HuH-7.5 (cell line): ENCODE results near the gene MMP15.

Experiments
- DNase-seq: peaks from one replicate; pipeline ENCODE4 v3.0.0; 2011; ENCODE audit warnings: low spot score

Gene MMP15

DNA sequence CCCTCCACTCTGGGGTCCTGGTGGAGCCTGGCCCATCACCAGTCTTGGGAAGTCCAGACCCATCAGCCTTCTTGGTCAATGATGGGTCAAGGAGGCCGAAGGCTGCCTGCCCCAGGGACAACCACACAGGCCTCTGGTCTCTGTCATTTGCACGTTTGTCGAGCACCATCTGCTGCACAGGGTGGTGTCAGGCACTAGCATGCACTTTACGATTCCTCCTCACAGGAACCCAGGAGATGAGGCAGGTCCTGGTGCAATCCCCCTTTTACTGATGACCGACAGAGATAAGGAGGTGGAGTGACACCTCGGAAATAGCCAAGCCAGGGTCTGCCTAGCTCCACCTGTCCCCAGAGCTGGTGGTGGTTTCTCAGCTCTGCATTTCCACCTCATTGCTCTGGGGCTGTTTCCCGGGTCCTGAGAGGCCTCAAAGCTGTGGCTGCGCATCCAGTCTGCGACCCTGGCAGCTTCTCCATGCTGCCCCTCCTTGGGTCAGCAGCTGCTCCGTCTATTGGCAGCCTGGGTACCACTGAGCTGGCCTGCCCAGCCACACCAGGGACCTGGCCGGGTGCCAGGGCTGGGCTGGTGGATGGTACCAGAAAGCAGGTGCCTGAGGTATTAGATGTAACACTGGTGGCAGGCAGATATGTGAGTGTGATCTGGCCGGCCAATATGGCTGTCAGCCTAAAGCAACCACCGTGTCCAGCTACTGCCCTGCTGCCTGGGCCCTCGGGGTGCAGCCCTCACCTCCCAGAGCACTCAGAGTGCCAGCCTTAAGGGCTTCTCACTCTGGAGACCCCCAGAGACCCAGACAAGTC is 10.0 kb downstream of the MMP15 start:
- no peak for DNase-seq

DNA sequence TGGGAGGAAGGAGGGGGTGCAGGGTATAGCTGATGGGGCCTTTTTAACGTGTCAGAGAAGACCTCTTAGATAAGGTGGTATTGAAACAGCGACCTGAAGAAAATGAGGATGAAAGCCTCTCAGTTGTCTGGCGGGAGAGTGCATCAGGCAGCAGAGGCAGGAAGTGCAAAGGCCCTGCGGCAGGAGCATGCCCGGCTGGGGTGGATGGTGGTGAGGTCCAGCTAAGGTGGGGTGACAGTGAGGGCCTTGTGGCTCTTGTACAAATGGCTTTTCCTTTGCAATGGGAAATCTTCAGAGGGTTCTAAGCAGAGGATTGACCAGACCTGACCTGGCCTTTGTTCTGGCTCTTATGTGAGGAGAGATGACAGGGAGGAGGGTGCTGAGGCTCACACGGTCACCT is 11.4 kb downstream of the MMP15 start:
- DNase-seq: no peak

DNA sequence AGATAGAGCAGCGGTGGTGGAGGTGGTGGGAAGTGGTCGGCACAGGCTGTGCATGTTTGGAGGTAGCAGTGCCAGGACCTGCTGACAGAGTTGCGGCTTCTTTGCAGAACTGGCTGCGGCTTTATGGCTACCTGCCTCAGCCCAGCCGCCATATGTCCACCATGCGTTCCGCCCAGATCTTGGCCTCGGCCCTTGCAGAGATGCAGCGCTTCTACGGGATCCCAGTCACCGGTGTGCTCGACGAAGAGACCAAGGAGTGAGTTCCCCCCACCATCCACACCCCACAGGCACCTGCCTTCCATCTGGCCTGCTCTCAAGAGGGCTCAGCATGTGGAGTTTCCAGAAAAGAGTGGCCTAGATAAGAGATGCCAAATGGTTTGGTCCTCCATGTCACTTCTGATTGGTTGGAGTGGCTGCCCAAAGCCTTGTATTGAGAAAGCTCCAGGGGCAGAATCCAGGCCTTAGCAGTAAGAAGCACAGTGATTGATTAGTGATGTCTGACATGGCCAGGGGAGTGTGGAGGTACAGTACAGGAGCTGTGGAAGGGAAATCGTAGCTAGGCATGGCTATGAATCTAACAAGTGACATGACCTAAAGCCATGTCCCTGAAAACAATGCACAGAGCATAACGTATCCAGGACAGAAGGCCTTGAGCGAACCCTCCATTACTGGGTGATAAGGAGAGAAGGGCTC is 12.0 kb downstream of the MMP15 start:
- DNase-seq: no peak

GRCh38 chr16:58038219-58038641 is 12.7 kb downstream of the MMP15 start:
- no peak for DNase-seq

GRCh38 chr16:58039829-58040495 is 14.4 kb downstream of the MMP15 start:
- no peak for DNase-seq

- no peak for DNase-seq
These were observed 14.9 kb downstream of the MMP15 start for GRCh38 chr16:58040496-58040846.

DNA sequence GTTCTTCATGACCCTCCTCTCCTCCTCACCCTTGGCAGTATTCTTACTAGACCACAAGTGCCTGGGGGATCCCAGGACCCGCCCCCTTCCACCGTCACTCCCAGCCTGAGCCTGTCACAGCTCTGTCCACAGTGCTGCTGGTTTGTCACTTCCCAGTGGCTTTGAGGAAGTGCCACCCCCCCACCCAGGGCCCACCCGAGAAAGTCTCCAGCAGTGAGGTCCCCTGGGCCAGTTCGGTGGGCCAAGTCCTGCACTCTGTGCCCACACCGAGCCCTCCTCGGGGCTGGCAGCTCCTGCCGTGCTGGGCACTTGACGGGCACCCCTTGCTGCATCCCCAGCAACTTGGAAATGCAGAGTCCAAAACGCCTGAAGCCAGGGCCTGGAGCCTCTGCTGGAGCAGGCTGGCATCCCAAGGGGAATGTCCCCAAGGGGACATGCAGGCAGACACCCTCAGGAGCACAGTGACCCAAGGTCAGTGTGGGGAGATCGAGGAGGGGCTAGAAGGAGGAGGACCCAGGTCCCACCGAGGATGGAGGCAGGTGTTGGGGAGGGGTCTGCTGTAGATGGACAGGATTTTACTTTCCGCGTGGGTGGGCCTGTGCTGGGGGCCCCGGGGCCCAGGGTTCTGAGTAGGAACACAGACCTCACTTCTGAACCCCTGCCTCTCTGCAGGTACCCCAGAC is 15.5 kb downstream of the MMP15 start:
- no peak for DNase-seq

- DNase-seq: no peak
These were observed 16.0 kb downstream of the MMP15 start for GRCh38 chr16:58041628-58041955.

DNA sequence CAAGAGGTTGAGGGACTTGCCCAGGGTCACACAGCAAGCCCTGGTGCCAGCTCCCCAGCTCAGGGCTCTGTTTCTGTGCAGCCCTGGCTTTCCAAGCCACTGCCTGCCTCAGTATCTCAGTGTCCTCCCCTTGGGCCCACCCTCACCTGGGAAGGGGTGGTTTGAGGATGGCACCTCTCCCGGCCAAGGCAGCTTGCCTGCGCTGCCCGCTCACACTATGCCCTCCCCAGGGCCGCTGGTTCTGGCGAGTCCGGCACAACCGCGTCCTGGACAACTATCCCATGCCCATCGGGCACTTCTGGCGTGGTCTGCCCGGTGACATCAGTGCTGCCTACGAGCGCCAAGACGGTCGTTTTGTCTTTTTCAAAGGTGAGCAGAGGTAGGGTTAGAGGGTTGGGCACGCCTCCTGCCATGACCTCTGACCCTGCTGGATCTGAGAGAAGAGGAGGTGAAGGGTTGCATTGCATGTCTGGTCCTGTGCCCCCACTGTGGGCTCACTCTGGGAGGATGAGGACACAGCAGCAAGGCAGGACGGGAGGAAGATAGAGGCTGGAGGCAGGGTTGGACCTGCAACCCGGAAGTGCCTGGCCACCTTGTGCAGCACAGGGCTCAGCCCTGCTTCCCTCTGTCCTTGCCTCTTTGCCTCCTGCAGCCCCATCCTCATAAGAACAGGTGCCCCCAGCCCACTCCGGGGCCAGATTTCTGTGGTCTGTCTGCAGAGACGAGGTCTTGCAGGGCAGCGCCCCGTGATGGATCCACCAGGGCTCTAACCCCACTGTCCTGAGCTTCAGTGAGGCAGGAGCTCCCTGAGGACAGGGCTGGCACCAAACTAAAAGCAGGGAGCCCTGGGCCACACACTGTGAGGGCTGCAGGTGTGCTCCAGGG is 16.7 kb downstream of the MMP15 start:
- no peak for DNase-seq

DNA sequence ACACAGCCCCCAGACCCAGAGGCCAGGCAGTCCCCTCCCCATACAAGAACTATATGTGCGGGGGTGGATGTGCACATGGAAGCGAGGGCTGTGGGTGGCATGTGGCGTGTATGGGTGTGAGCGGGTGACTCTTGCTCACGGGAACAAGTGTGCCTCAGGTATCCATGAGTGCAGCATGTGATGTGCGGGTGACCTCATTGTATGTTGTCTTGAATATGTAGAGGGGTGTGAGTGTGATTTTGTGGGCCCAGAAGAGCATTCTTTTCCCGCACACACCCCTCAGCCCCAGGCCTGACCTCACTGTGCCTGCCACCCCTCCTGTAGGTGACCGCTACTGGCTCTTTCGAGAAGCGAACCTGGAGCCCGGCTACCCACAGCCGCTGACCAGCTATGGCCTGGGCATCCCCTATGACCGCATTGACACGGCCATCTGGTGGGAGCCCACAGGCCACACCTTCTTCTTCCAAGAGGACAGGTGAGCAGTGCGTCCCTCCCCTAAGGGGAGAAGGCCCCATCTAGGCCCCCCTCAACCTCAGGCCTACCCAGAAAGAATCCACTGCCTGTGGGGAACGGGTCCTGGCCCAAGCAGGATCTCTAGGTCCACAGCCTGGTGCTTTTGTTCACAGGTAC is 17.4 kb downstream of the MMP15 start:
- no peak for DNase-seq

DNA sequence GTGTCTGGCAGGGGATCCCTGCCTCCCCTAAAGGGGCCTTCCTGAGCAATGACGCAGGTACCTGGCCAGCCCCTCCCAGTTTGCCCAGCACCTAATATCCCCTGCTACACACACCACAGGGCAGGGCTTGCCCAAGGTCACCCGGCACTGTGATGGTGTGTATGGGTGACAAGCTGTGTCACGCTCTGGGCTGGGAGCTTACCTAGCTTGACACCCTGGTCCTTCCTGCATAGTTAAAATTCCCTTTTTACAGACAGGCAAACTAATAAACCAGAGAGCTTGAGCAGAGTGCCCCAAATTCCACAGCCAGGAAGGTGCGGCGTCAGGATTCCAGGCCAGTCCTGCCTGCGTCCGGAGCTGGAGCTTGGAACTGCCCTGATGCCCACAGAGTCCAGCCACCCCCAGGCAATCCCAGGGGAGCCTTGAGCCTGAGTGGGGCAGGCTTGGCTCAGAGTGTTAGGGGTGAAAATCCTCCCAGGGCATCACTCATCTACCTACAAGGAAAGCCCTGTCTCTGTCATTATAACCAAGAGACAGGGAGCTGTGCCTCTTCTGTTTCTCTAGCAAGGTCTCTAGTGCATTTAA is 18.1 kb downstream of the MMP15 start:
- DNase-seq: no peak

- DNase-seq: no peak
These were observed 18.9 kb downstream of the MMP15 start for GRCh38 chr16:58044266-58045019.

- no peak for DNase-seq
These were observed 19.5 kb downstream of the MMP15 start for GRCh38 chr16:58045096-58045495.

DNA sequence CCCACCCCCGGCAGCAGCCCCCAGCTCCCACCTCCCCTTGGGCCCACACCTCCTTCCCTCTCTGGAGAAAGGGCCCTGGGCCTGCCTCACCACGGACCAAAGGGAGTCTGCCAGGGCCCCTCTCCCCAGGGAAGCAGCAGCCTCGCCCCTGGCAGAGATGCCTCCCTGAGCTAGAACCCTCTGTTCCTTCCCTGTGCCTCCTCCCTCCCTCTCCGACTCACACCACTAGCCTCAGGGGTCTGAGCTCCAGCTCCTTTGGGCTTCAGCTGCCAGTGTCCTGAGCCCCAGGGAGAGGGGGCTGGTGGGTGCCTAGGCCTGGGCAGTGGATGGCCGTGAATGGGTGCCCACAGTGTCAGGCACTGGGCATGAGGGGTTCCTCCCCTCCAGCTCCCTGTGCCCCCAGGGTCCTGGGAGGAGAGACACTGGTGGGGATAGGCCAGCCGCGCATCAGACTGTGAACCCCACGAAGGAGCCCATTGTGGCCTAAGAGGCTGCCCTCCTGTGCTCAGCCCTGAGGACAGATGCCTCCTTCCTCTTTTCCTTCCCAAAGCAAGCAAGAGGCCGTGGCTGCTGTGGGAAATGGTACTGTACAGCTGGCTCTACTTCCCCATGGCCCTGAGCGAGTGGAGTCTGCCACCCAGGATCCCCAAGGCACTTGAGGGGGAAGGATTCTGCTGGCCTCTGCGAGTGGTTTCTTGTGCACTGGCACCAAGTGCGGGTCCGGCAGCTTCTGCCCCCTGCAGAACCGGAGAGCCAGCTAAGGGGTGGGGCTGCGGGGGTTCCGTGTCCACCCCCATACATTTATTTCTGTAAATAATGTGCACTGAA is 20.7 kb downstream of the MMP15 start:
- no peak for DNase-seq

DNA sequence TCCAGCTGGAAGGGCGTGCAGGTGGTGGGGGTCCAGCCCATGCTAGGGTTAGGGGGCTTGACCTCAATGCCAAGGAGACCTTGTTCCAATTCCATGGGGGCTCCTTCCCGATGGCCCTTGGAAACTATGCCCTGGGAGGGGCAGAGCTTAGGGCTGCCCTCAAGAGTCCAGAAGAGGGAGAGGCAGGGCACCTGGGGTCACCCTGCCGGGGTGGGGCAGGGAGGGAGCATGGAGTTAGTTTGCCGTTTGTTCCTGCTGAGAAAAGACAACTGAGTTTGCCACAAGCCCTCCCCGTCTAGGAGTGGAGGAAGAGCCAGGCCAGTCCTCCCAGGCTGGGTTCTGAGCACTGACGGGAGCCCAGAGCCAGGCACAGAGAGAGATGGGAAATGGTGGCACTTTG is 21.4 kb downstream of the MMP15 start:
- DNase-seq: no peak

- DNase-seq: no peak
These were observed 22.2 kb downstream of the MMP15 start for GRCh38 chr16:58047557-58048348.

DNA sequence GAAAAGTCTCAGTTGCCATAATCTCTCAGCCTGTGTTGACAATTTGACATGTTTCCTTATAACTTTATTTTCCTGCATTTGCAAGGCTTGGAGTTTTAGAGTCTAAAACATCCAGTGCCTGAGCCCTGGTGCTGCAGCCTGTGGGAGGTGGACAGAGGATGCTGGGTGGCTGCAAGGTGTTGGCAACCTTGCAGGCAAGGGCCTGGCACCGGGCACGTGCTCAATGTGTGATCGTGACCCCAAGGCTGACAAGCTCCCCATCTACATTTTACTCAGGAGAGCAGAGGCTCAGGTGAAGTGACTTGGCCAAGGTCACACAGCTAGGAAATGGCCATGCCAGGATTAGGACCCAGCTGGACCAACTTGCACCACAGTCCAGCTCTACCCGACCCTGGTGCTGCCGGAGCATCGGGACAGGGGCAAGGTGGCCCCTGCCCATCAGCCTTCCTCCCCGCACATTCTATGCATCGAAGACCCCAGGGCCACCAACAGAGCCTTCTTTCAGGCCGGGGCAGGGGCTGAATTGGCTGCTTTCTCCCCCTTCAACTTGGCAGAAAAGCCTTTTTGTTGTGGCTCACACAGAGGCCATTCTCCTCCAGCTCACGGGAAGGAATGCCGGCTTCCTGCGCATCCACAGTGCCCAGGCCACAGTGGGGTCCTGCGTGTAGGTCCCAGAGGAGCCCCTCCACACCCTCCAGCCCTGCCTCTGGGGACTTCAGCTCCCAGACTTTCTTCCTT is 23.1 kb downstream of the MMP15 start:
- no peak for DNase-seq
